GM12801 (cell line): ENCODE measurements around the gene RAB4A.

Experiments
- TF ChIP-seq, protein P1 (sequence below): IDR thresholded peaks from one replicate; pipeline ENCODE4 v1.5.1; 2011; ENCODE audit warnings: control low read depth; ENCODE audit not compliant: insufficient read length; ENCODE audit errors: extremely low read depth

Gene RAB4A

DNA sequence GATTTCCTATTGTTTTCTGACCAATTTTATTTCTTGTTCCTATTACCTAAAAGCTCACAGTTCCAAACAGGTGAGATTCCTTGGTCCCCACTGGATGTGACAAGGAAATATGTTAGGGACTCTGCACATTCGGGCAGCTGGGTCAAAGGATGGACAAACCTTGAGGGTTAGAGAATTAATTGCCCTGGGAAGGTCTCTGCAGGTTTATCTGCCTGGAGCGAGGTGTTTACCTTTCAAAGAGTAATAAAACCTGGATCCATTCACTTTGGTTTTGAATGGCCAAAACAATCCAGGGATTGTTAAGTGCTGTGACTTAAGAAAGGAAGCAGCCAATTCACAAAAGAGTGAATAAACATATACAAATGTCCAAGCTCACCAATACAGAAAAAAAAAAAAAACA, 33.6 kb upstream of the RAB4A start:
- TF ChIP-seq, protein P1, sequence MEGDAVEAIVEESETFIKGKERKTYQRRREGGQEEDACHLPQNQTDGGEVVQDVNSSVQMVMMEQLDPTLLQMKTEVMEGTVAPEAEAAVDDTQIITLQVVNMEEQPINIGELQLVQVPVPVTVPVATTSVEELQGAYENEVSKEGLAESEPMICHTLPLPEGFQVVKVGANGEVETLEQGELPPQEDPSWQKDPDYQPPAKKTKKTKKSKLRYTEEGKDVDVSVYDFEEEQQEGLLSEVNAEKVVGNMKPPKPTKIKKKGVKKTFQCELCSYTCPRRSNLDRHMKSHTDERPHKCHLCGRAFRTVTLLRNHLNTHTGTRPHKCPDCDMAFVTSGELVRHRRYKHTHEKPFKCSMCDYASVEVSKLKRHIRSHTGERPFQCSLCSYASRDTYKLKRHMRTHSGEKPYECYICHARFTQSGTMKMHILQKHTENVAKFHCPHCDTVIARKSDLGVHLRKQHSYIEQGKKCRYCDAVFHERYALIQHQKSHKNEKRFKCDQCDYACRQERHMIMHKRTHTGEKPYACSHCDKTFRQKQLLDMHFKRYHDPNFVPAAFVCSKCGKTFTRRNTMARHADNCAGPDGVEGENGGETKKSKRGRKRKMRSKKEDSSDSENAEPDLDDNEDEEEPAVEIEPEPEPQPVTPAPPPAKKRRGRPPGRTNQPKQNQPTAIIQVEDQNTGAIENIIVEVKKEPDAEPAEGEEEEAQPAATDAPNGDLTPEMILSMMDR, result no peak

DNA sequence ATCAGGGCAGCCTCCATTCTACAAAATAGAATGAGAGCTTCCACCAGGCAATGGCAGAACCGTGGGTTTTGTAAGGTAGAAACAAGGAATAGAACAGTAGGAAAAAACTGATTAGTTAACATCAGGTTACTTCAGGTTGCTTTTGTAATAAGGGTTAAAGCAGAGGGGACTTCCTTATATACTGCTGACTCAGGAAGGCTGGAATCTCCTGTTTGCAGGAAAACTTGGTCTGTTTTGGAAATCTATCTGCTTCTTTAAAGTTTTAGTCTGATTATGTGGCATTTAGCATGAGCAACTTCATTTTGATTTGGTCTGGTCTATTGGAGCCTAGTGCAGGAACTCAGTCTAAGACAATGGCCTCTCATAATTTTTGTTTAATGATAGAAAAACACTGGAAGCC, 32.7 kb upstream of the RAB4A start:
- TF ChIP-seq, protein P1, result no peak

DNA sequence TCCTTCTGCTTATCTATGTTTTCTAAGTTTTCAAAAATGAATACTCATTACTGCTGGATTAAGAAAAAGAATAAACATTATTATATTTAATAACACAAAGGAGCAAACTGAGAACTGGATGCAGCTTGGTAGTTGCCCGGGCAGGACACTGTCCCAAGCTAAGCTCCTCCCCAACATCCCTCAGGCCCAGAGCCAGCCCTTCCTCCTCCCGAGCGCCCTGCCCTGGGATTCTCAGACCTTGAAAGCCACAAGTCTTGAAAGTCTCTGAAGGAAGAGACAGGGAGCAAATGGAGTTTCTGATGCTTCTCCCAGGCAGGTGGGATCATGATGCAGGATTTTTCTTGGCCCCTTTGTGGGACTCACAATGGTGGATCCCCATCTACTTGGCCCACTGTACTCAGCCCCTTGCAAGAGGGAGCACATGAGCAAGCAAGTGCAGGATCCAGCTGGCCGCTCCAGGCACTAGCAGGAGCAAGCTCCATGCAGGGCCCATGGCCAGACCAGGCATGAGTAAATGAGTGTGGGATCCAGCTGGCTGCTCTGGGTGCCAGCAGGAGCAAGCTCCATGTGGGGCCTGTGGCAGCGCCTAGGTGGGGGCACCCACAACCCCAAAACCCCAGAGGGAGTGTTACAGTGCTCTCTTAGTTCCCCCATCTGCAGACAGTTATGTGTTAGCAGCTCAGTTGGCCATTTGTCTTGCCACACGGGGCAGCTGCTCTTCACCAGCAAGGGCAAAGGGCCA, 32.1 kb upstream of the RAB4A start:
- TF ChIP-seq, protein P1, result no peak

DNA sequence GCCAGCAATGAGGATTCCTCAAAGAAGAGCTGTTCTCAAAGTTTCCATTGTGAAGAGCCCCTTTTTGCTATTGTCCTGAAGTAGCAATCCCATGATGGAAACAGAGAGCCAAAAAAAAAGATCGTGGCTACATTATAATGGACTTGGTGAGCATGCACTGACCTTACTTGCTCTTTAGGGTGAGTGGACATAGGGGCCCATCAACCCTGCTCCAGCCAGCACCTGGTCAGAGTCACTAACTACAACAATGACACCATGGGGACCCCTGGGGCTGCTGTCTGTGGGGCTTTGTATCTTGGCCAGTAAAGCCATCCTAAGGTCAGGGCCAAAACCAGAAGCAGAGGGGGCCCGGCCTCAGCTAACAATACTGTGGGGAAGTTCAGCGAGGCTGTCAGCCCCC, 30.4 kb upstream of the RAB4A start:
- TF ChIP-seq, protein P1, result no peak

DNA sequence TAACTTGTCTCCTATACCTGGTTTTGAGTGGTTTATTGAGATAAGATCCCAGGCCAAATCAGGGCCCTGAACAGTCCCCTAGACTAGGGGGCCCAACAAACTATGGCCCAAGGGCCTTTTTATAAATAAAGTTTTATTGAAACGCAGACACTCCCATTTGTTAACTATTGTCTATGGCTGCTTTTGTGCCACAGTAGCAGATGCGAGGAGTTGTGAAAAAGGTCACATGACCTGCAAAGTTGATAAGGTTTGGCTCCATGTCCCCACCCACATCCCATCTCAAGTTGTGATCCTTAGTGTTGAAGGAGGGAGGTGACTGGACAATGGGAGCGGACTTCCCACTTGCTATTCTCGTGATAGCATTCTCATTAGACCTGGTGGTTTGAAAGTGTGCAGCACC, 29.5 kb upstream of the RAB4A start:
- TF ChIP-seq, protein P1, result no peak

DNA sequence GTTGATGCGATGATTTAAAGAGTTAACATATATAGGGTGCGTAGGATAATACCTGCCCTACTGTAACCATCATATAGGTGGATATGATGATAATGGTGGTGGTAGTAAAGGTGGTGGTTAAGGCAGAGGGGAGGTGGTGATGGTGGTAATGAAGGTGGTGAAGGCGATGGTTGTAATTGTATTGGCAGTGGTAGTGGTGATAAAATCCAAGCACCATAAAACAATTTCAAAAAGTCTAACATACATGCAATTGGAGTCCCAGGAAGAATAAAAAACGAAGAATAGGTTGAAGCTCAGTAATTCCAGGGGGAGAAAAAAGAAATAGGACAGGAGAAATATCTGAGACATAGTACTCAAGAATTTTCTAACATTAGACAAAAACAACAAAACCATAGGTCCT, 27.3 kb upstream of the RAB4A start:
- TF ChIP-seq, protein P1, result no peak

DNA sequence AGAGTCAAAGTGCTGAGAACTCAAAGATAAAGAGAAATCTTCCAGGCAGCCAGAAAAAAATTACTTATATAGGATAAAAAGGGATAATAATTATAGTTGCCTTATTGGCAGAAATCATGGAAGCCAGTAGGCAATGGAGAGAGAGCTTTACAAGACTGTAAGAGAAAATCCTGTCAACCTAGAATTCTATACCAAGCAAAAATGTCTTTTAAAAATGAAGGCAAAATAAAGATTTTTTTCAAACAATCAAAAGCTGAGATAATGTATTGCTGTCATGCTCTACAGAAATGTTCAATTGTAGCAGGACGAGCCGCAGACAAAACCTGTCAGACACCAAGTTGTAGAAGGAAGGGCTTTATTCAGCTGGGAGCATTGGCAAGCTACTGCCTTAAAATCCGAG, 26.8 kb upstream of the RAB4A start:
- TF ChIP-seq, protein P1, result no peak
